ENCODE results near the gene SLC34A1.

Gene SLC34A1

GRCh38 chr5:177405805-177406204 lies 21.6 kb downstream of the SLC34A1 start:
- H3K4me1 ChIP-seq (ENCODE audit: low read length) = peaks cover 17% of the 10 kb centered on the region
- H2AFZ ChIP-seq (ENCODE audit: low read length) = no peak overlapping the region
- no peak overlapping the region for H3K27ac ChIP-seq (ENCODE audit: low read length)
- H3K9me3 ChIP-seq (replicated peaks; ENCODE audit: insufficient read depth, low read length) = no peaks in the 10 kb centered on the region
- no peak overlapping the region for H3K9ac ChIP-seq (ENCODE audit: low read length)
- no peaks in the 10 kb centered on the region for H4K20me1 ChIP-seq (ENCODE audit: insufficient read depth, low read length)
- H3K36me3 ChIP-seq (replicated peaks; ENCODE audit: insufficient read depth, low read length) = no peaks in the 10 kb centered on the region
- TF ChIP-seq EZH2phosphoT487 (IDR thresholded peaks at IDR 0.05; ENCODE audit: low read length) (no peak), EZH2 (optimal IDR thresholded peaks at IDR 0.05; ENCODE audit: low read depth, low read length) (no peak), CTCF (IDR thresholded peaks at IDR 0.05; ENCODE audit: low read length) (no peak)
- H3K27me3 ChIP-seq (replicated peaks; ENCODE audit: insufficient read depth, low read length) = peaks cover 23% of the 10 kb centered on the region
- H3K9me2 ChIP-seq (replicated peaks; ENCODE audit: insufficient read depth, low read length) = no peaks in the 10 kb centered on the region
- DNase-seq = no peak
- no peak overlapping the region for H3K4me2 ChIP-seq (ENCODE audit: low read depth, low read length)
- H3F3A ChIP-seq (ENCODE audit: insufficient read depth, low read length) = peaks cover 9% of the 10 kb centered on the region; the same call in 1 of the 2 replicates
- no peak overlapping the region for H3K4me3 ChIP-seq (ENCODE audit: low read length)
- H3K79me2 ChIP-seq (ENCODE audit: low read length) = no peaks in the 10 kb centered on the region

GRCh38 chr5:177409043-177409801 lies 25.0 kb downstream of the SLC34A1 start, which contains the start of gene F12:
TSS of gene F12 (minus strand) at chr5:177409564. CDS start at chr5:177409527, 37 bp downstream.
- Histone ChIP-seq H3K79me2 (ENCODE audit: low read length) (no peaks in the 10 kb centered on the region), H3K9me2 (replicated peaks; ENCODE audit: insufficient read depth, low read length) (no peaks in the 10 kb centered on the region), H3K4me2 (ENCODE audit: low read depth, low read length) (no peak within 1 kb of the TSS), H3K9ac (ENCODE audit: low read length) (no peak within 1 kb of the TSS), H3K4me1 (ENCODE audit: low read length) (peaks cover 32% of the 10 kb centered on the region), H4K20me1 (ENCODE audit: insufficient read depth, low read length) (no peaks in the 10 kb centered on the region), H3K36me3 (replicated peaks; ENCODE audit: insufficient read depth, low read length) (no peaks in the 10 kb centered on the region), H2AFZ (ENCODE audit: low read length) (no peak within 1 kb of the TSS), H3K4me3 (ENCODE audit: low read length) (no peak within 1 kb of the TSS), H3F3A (ENCODE audit: insufficient read depth, low read length) (peaks cover 23% of the 10 kb centered on the region), H3K9me3 (replicated peaks; ENCODE audit: insufficient read depth, low read length) (no peaks in the 10 kb centered on the region), H3K27ac (ENCODE audit: low read length) (no peak within 1 kb of the TSS), H3K27me3 (replicated peaks; ENCODE audit: insufficient read depth, low read length) (no peaks in the 10 kb centered on the region)
- TF ChIP-seq EZH2 (optimal IDR thresholded peaks at IDR 0.05; ENCODE audit: low read depth, low read length) (no peak), EZH2phosphoT487 (IDR thresholded peaks at IDR 0.05; ENCODE audit: low read length) (no peak), CTCF (IDR thresholded peaks at IDR 0.05; ENCODE audit: low read length) (no peak)
- DNase-seq = no peak

- TF ChIP-seq CTCF (IDR thresholded peaks at IDR 0.05; ENCODE audit: low read length) = no peak
- no peak for TF ChIP-seq EZH2 (optimal IDR thresholded peaks at IDR 0.05; ENCODE audit: low read depth, low read length)
- no peak for TF ChIP-seq EZH2phosphoT487 (IDR thresholded peaks at IDR 0.05; ENCODE audit: low read length)
- Histone ChIP-seq H3K27ac (ENCODE audit: low read length) (no peak overlapping the region), H3K4me2 (ENCODE audit: low read depth, low read length) (no peak overlapping the region), H3K4me3 (ENCODE audit: low read length) (no peak overlapping the region), H3K9me2 (replicated peaks; ENCODE audit: insufficient read depth, low read length) (no peaks in the 10 kb centered on the region), H3K27me3 (replicated peaks; ENCODE audit: insufficient read depth, low read length) (no peaks in the 10 kb centered on the region), H3K9ac (ENCODE audit: low read length) (no peak overlapping the region), H3K36me3 (replicated peaks; ENCODE audit: insufficient read depth, low read length) (no peaks in the 10 kb centered on the region), H2AFZ (ENCODE audit: low read length) (no peak overlapping the region), H3K79me2 (ENCODE audit: low read length) (no peaks in the 10 kb centered on the region), H3K4me1 (ENCODE audit: low read length) (peaks cover 23% of the 10 kb centered on the region), H4K20me1 (ENCODE audit: insufficient read depth, low read length) (no peaks in the 10 kb centered on the region), H3F3A (ENCODE audit: insufficient read depth, low read length) (peaks cover 23% of the 10 kb centered on the region), H3K9me3 (replicated peaks; ENCODE audit: insufficient read depth, low read length) (no peaks in the 10 kb centered on the region)
- no peak for DNase-seq
These were observed 26.3 kb downstream of the SLC34A1 start for GRCh38 chr5:177410575-177410974.

Measured in MM.1S (cell line).